ENCODE results near the gene UNCX.

- TF ChIP-seq YY1 (IDR thresholded peaks at IDR 0.05; ENCODE audit: insufficient read depth, insufficient read length) (no peak), ZNF274 (IDR thresholded peaks at IDR 0.05; ENCODE audit: low read depth, low read length) (no peak)
Observed at GRCh38 chr7:1220000-1220726, 12.5 kb upstream of the UNCX start.

All from NT2/D1 (cell line).